Measurements from ENCODE around the gene CAPN11.

The CAPN11 gene

GRCh38 chr6:44217332-44218143, 58.9 kb downstream of the CAPN11 start:
- DNase-seq, result peak; percentile 83 to 94

DNA sequence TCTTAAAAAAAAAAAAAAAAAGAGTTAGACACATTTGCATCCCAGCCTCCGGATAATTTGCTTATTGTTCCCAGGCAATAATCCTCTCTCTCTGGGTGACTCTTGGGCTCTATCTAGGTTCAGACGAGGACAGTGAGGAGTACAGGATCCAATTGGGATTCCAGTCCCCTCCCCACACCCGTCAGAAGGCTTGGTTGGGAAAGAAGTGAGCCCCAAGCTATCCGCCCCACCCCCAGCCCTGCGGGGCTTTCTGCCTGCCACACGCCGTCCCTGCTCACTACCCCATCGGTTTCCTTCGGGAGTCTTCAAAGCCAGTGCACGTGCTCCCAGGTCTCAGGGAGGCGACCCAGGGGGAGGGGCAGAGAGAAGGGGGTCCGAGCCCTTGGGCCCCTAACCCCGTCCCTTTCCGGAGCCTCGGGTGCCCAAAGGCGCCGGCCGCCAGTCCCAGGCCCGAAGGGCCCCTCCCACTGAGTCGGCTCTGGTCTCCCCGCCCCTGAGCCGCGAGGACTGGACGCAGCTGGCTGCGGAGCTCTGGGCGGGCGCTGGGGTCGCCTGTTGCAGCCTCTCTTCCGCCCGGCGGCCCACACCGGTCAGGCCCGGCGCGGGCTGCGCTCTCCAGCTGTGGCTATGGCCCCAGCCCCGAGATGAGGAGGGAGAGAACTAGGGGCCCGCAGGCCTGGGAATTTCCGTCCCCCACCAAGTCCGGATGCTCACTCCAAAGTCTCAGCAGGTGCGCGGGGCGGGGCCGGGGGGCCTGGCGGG, 60.6 kb downstream of the CAPN11 start:
- DNase-seq, result no peak

DNA sequence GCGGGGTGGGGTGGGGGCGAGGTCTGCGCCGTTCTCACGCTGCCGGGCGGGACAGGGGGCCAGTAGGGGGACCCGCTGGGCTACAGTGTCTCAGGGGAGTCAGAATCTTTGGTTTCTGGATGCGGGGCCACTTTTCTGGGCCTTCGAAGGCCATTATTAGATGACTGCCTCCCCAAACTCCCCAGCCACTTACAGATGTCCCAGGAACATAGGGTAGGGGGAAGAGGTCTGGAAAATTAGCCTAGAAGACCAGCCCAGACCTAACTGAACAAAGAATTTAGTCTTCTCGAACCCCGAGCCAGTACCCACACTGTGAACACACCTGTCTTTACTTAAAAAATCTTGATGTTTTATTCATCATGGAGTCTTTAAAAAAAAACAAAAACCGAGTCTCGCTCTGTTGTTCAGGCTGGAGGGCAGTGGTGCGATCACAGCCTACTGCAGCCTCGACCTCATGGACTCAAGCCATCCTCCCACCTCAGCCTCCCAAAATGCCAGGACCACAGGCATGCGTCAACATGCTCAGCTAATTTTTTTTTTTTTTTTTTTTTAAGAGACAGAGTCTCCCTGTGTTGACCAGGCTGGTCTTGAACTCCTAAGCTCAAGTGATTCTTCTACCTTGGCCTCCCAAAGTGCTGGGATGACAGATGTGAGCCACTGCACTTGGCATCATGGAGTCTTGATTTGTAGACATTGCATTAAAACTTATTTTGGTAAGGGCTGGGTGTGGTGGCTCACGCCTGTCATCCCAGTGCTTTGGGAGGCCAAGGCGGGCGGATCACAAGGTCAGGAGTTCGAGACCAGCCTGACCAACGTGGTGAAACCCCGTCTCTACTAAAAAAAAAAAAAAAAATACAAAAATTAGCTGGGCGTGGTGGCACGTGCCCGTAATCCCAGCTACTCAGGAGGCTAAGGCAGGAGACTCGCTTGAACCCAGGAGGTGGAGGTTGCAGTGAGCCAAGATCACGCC, 61.5 kb downstream of the CAPN11 start:
- no peak for DNase-seq

DNA sequence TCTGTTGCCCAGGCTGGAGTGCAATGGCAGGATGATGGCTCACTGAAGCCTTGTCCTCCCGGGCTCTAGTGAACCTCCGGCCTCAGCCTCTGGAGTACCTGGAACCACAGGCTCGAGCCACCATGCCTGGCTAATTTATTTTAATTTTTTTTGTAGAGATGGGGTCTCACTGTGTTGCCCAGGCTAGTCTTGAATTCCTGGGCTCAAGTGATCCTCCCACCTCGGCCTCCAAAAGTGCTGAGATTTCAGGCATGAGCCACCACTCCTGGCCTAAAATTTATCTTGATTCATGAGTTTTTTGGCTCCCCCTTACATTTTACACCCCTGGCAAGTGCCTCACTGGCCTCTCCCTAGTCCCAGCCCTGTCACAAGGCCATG, 62.3 kb downstream of the CAPN11 start:
- DNase-seq, result no peak

DNA sequence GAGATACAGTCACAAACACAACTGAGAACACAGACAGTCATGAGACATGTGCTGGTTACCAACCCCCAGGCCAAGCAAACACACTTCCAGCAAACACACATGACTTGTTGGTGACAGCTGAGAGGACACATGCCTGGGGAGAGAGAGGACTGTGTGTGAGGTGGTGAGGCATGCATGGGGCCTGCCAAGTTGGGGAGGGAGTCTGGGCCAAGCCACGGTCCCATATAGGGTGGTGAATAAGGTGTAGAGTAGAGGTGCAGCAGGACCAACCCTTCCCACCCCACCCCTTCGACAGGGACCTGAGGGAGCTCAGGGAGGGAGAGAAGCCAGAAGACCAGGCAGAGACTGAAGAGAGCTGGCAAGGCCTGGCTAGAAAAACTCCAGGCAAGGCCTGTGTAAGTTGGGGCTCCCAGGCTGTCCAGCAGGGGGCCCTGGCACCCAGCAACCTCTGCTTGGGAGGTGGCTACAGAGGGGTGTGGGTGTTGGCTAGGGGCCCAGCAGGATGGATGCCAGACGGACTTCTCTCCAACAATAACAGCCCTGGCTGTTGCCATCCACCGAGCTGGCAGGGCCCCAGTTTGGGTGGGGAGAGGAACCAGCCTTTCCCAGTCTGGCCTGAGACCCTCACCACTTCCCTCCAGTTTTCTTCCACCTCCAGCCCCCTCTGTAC, 62.8 kb downstream of the CAPN11 start:
- DNase-seq, result peak; percentile 91 to 96

DNA sequence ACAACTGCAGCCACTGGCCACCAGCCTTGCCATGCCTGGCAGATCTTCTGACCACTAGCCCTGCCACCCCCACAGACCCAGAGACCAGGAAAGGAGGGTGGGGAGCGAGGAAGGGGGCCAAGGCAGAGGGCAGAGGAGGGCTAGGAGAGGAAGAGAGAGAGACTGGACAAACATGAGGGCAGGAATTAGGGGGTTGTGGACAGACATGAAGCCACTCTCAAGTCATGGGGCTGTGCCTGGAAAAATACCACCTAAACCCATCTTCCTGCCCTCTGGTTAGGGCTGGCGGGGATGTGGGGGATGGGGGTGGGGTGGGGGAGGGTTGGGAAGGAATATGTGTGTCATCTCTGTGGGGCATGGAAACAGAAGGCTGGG, 63.3 kb downstream of the CAPN11 start:
- DNase-seq, result no peak

DNA sequence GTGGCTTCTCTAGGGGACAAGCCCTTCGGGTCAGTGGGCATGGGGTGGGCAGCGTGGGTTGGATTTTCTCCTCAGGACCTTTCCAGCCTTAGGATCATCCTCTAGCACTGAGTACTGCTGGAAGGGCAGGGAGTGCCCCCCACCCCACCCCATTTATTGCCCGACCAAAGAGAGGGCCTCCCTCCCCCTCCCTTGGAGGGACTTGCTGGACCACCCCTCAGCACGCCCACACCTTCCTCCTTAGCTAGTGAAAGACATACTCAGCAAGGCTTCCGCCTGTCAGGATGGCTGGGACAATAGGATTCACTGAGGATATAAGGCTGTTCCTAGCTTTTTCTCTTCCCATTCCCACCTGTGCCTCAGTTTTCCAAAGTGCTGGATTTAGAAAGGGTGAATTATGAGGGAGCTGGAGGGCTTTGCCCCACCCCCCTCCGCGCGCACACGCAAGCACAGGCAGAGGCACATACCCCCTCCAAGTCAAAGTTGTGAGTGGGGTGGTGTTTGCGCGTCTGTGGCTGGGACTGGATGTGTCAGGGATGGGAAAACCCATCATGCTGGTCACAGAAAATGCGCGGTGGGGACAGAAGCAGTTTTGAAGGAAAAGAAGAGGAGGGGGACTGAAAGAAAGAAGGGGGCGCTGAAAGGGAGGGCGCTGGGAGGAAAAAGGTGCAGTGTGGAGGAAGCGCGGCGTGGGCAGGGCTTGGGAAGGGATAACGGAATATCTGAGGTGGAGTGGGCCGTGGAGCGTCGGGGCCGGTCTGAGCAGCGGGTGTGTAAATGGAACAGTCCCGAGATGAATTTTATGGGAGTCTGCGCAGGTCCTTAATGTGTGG, 64.1 kb downstream of the CAPN11 start:
- DNase-seq, result no peak

- peak; percentile 11 to 73 for DNase-seq
These were observed 64.9 kb downstream of the CAPN11 start, which contains the start of gene SLC29A1 for GRCh38 chr6:44223319-44224028. Gene SLC29A1 (plus strand): TSS chr6:44223595. CDS start chr6:44227314, 3,719 bp downstream.

DNA sequence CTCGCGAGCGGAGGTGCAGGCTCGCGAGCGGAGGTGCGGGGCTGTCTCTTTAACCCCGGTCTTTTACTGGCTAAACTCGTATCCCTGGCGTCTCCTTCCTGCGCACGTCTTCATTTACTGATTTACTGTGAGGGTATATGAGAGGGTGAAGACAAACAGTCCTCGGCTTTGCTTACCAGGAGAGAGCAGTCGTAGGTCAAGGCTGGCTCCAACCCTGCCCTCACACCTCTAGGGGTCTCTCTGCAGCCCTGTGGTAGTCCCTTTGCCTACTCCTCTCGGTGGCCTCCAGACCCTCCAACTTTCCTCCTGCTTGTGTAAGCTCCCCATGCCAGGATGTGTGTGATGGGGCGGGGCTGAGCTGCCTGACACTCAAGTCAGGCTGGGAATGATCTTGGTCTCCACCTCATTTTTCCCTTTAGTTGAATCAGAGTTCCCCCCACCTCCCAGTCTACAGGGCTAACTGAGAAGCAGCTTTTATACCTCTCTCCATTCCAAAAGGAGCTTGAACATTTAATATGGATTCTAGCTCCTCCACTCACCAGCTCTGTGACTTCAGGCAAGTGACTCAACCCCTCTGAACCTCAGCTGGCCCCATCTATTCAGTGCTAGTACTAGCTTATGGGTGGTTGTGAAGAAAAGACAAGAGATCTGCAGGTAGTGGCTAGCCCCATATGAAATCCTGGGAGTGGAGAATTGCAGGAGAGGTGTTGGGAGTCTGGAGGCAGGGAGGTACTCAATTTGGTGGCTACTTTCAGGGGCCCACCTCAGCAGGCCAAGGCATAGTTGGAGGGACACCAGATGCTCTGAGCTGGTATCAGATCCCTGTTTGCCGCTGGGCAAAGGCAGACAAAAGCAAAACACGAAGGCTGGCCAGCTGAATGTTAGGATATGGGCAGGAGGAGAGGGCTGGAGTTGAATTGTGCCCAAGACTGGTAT, 65.7 kb downstream of the CAPN11 start:
- DNase-seq, result peak in 1 of 2 experiments; percentile 17

DNA sequence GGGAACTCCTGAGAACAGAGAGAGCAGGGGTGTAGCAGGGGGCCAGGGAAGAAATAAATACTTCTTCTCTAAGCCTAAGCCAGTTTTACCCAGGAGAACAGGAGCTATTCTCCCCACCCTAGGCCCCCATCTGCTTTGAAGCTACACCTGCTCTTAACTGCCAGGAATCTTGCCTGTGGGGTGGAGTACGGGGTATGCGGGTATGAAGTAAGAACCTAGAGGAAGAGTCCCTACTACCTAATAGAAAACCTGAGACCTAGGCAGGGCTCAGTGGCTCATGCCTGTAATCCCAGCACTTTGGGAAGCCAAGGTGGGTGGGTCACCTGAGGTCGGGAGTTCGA, 66.3 kb downstream of the CAPN11 start:
- no peak for DNase-seq

DNA sequence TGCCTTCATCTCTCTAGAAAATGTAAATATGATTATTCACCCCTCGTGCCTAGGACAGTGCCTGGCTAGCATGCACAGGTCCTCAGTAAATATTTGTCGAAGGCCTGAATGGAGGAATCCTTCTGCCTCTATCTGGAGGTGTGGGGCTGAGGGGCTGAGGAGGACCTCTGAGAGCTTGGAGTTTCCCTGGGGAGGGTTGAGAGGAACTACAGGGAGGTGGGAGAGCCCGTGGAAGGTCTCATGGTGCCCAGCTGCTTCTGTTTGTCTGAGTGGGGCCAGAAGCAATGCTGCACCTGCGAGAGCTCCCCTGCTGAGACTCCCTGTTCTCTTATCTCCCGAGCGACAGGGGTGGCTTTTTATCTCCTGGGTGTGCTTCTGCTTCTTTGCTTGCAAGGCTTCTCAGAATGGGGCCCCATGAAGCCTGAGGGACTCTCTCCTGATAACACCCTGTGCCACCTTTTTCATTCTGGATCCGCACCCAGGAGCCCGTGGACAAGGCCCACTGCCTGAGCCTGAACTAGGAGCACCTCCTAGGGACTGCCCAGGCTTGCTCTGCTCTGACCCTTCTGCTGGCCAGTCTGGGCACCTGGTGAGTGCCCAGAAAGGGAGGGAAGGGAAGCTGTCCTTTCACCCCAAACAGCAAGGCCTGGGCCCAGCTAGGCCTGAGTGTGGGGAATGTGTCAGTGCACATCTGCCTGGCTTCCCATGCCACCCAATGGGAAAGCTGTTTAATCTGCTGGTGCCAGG, 67.1 kb downstream of the CAPN11 start:
- DNase-seq, result no peak

DNA sequence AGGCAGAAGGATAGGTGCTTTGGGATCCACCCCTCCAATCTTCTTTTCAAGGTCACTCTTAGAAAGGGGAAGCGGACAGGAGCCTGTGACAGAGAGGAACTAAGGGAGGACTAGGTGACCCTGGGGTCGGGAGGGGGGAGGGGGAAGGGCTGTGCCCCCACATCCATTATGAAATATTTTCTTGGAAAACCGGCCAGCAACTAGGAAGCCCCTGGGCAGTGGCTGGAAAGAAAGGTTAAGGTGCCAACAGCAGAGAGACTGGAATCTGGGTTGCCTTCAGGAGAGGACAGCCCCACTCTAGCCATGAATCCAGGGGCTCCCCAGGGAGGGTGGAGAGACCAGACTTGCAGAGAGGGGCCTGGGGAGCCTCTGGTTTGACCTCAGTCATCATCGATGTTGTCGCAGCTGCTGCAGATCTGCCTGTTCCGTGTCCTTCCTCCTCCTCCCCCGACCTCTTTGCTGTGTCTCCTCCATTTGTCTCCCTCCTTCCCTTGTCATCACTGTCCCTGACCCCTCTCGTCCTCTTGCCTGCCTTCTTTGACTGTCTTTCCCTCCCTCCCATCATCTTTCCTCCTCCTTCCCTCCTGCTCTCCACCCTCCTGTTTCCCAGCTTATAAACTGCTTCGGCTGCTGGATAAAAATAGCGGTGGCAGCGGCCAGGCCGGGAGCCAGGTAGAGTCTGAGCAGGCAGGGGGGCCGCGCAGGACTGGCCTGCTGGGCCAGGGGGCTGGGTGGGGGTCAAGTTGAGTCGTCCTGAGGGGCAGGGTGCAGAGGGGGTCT, 67.9 kb downstream of the CAPN11 start:
- no peak for DNase-seq

- no peak for DNase-seq
These were observed 68.7 kb downstream of the CAPN11 start for GRCh38 chr6:44227148-44227793.

DNA sequence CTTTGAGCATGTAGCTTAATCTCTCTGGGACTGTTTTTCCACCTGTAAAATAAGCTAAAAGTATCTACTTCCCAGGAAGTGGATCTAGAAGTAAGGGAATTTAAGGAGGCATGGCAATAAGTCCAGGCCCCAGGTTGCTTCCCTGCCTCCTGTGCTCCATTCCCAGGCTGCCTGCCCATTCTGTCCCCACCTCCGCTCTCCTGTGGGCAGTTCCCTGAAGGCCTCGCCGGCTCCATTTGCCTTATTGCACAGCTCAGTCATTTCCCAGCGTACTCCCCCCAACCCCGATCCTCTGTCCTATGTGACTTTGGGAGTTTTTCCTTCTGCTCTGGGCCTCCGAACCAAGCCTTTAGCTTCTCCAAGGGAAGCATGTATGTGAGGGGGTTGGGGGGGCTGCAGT, 69.4 kb downstream of the CAPN11 start:
- DNase-seq, result no peak

- DNase-seq, result no peak
These were observed 69.8 kb downstream of the CAPN11 start for GRCh38 chr6:44228433-44228832.

DNA sequence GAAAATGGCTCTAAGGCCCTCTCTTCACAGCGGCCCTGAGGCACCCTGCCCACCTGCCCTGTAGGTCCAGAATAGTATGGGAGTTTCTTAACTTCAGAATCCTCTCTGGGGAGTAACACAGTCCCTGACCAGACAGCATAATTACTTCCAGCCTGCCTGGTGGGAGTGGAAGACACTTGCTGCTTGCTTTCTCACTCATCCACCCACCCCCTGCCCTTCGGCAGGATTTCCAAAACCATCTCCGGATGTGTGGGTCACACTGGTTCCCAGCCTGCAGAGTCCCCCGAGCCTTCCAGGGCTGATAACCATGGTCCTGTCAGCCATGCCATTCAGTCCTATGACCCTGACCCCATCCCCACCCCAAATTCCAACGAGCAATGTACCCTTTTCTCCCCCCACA, 70.2 kb downstream of the CAPN11 start:
- no peak for DNase-seq

GRCh38 chr6:44229376-44230033, 70.9 kb downstream of the CAPN11 start:
- DNase-seq, result no peak
